GM21786 (cell line): Measurements from ENCODE around the gene ADAMTS12.

Experiments used
- ATAC-seq: cut with Tn5 transposase; IDR thresholded peaks from one replicate; pipeline ENCODE4 v1.9.1; 2021; ENCODE audit not compliant: unreplicated experiment

The ADAMTS12 gene

GRCh38 chr5:33808699-33809098, 83.1 kb downstream of the ADAMTS12 start:
- ATAC-seq = no peak

- no peak for ATAC-seq
Observed at GRCh38 chr5:33807771-33808170, 84.0 kb downstream of the ADAMTS12 start.

GRCh38 chr5:33806738-33807442, 84.9 kb downstream of the ADAMTS12 start:
- ATAC-seq = no peak

GRCh38 chr5:33801292-33801691, 90.5 kb downstream of the ADAMTS12 start:
- ATAC-seq = no peak

GRCh38 chr5:33800241-33800950, 91.4 kb downstream of the ADAMTS12 start:
- ATAC-seq = no peak

GRCh38 chr5:33795496-33795895, 96.3 kb downstream of the ADAMTS12 start:
- ATAC-seq = no peak

GRCh38 chr5:33794550-33795181, 97.1 kb downstream of the ADAMTS12 start:
- ATAC-seq = no peak

- ATAC-seq = no peak
Observed at GRCh38 chr5:33793836-33794549, 97.8 kb downstream of the ADAMTS12 start.

GRCh38 chr5:33793276-33793675, 98.5 kb downstream of the ADAMTS12 start:
- no peak for ATAC-seq

- ATAC-seq = no peak
Observed at GRCh38 chr5:33792559-33792958, 99.2 kb downstream of the ADAMTS12 start.

GRCh38 chr5:33789567-33789957, 102.2 kb downstream of the ADAMTS12 start:
- no peak for ATAC-seq

GRCh38 chr5:33788922-33789566, 102.7 kb downstream of the ADAMTS12 start:
- no peak for ATAC-seq

GRCh38 chr5:33785571-33785970, 106.2 kb downstream of the ADAMTS12 start:
- no peak for ATAC-seq

- peak; percentile 65 for ATAC-seq
Observed at GRCh38 chr5:33781286-33781685, 110.5 kb downstream of the ADAMTS12 start.

- no peak for ATAC-seq
Observed at GRCh38 chr5:33776151-33776660, 115.6 kb downstream of the ADAMTS12 start.

- ATAC-seq = no peak
Observed at GRCh38 chr5:33774341-33774740, 117.4 kb downstream of the ADAMTS12 start.

GRCh38 chr5:33772380-33772897, 119.4 kb downstream of the ADAMTS12 start:
- ATAC-seq = no peak

- no peak for ATAC-seq
Observed at GRCh38 chr5:33769968-33770367, 121.8 kb downstream of the ADAMTS12 start.

- ATAC-seq = no peak
Observed at GRCh38 chr5:33769196-33769595, 122.6 kb downstream of the ADAMTS12 start.

GRCh38 chr5:33766023-33766422, 125.8 kb downstream of the ADAMTS12 start:
- no peak for ATAC-seq

GRCh38 chr5:33764786-33765185, 127.0 kb downstream of the ADAMTS12 start:
- no peak for ATAC-seq
